ENCODE results near the gene SFTA2. TPM values are rescaled to one million over a fixed set of nuclear protein-coding genes. Genes with fewer than 3 reads are reported as not detected.
A peak's percentile ranks its signal among the peaks of the same experiment; 100 is the strongest.
"Not testable (repeated sequence)": the region's sequence is repeated elsewhere in the genome, so short reads cannot be mapped to it uniquely, and the experiment has no call there.

SFTA2 gene
- polyA plus RNA-seq, 1 donor, result 0.76 TPM

- no peak for DNase-seq
Measured at GRCh38 chr6:30944051-30944450, 12.1 kb upstream of the SFTA2 start.

- DNase-seq, result peak; percentile 81
Measured at GRCh38 chr6:30942338-30943060, 10.5 kb upstream of the SFTA2 start.

DNA sequence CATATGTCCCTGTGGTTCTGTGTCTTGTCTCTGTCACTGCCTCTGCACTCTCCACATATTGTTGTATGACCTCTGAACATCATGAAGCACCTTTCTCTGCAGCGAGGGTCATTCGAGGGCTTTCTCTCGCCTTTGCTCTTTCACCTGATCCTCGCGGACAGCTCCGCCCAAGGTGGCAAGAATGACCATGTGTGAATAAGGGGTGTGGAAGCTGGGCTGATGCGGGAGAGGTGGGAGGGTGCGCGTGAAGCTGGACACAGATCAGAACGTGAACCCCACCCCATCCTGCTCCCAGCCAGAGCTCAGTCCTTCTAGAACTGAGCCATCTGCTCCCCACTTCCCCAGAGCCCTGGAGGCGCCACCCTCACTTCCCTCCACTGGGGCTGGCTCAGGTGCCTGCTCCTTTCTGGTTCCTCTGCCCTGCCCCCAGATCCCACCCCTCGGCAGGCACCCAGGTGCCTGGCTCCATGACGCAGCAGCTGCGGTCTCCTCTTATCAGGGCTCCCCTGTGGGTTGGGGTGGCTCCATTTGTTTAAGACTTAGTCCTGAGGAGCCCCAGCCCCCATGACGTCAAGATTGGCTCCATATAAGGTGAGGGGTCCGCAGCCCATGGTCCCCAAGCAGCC, 8.5 kb upstream of the SFTA2 start, which contains the start of gene MUCL3:
TSS of gene MUCL3 (plus strand) at position 613 of the 626 bp plus-strand sequence. CDS start 27 bp downstream, outside the sequence.
- no peak for DNase-seq

DNA sequence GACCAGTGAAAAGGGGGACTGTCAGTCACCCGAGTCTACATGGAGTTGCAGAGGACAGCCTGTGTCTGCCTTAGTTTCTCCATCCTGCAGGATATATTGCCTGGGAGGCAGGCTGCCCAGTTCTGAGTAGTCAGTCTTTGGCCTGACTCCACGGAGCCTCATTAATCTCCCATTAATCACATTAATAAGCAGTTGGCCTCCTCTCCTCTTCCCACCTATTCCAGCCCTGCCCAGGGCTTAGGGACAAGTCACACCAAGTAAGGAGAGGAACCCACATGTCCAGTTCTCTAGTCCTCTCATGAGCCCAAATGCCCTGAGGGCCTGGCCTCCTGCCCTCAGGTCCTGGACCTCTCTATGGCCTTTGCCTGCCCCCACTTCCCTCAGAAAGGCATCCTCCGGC, 7.5 kb upstream of the SFTA2 start:
- no peak for DNase-seq

DNA sequence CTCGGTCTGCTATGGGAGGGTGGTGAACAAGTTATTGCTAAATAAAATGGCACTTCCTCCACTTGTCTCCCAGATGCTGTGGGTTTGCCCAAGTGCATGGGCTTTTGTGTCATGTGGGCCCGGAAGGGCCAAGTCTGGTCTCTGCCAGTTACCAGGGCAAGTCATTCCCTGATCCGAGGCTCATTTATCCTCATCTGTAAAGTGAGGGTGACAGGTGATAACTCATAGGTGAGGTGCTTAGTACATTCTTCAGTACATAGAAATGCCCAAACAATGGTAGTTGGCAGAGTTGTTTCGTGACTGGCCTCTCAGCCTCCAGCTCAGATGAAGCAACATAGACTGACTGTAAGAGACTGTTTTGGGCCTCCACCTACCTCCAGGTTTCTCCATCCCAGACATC, 6.8 kb upstream of the SFTA2 start:
- DNase-seq, result no peak

GRCh38 chr6:30937265-30937664, 5.3 kb upstream of the SFTA2 start:
- no peak for DNase-seq

DNA sequence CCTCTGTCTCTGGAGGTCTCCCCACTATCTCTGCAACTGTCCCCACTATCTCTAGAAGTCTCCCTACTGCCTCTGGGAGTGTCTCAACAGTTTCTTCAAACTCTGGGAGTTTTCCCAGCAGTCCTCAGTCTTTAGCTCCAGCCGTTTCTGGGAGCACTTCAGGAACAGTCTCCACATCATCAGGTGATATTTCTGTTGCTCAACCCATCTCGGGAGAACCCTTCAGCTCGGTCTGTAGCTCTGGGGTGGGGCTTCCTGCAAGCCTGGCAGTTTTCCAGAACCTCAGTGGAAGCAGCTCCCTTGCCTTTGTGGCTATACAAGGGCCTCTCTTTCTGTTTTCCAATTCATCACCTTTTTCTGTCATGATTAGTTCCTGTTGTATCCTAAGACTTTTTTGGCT, 3.0 kb upstream of the SFTA2 start:
- no peak for DNase-seq

DNA sequence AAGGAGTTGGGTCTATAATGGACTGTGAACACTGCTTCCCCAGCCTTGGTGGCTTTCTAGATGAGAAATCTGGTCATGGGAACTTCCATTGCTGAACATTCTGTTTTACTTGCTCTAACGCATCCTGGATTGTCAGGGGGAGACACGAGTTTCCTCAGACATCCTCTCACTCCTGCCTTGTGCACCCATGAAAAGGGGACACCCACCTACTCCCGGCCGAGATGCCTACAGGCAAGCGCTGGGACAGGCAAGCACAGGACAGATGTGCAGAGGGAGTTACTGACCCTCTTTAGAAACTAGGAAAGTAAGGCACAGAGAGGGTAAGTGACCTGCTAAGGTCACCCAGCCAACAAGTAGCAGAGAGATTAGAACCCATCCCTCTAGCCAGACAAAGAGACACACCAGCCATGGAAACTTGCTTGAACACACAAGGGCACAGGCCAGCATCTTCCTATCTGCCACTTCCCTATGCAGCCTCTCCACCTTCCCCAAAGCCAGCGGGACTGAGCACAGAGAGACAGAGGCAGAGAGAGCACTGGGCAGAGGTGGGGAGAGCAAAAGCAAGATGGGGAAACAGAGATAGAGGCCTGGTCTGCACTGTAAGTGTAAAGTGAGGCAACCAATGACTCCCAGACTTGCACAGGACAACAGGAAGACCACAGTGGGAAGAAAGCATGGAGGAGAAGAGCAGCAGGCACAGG, 845 bp upstream of the SFTA2 start:
- no peak for DNase-seq

GRCh38 chr6:30931272-30931671, 698 bp downstream of the SFTA2 start:
- no peak for DNase-seq

GRCh38 chr6:30930506-30930905, 1.5 kb downstream of the SFTA2 start:
- no peak for DNase-seq

DNA sequence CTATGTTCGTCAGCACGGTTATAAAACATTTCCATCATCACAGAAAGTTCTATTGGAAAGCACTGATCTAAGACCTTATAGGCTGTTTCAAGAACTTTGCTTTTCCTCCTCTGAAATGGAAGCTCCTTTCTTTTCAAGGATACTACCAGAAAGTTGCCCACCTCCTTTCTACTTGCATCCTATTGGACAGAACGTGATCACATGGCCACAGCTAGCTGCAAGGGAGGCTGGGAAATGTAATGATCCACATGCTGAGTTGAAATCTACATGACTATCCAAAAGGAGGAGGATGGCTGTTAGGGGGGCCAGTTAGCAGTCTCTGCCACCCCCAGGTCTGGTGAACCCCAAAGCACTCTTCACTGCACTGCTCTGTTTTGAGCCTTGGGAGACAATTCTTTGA, 3.3 kb downstream of the SFTA2 start:
- DNase-seq, result no peak

DNA sequence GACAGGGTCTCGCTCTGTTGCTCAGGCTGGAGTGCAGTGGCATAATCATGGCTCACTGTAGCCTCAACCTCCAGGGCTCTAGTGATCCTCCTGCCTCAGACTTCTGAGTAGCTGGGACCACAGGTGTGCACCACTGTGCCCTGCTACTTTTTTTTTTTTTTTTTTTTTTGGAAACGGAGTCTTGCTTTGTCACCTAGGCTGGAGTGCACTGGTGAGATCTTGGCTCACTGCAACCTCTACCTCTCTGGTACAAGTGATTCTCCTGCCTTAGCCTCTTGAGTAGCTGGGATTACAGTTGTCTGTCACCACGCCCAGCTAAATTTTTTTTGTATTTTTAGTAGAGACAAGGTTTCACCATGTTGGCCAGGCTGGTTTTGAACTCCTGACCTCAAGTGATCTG, 4.9 kb downstream of the SFTA2 start:
- not testable (repeated sequence) for DNase-seq

DNA sequence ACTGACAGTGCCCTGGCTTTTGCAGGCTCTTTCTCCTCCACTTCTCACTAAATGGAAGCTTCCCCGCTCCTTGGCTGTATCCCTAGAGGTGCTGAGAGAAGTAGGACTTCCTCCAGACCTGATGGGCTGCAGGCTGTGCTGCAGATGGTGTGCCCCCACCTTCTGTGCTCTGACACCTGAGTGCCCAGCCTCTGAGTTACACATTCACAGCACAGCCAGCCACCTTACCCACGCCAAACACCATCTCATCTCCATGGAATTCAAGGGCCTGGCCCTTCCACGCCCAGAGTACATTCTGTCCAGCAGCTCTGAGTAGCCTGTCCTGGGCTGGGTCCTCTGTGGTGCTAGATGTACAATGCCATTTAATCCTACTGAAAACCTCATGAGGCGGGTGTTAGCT, 5.3 kb downstream of the SFTA2 start:
- DNase-seq, result no peak

DNA sequence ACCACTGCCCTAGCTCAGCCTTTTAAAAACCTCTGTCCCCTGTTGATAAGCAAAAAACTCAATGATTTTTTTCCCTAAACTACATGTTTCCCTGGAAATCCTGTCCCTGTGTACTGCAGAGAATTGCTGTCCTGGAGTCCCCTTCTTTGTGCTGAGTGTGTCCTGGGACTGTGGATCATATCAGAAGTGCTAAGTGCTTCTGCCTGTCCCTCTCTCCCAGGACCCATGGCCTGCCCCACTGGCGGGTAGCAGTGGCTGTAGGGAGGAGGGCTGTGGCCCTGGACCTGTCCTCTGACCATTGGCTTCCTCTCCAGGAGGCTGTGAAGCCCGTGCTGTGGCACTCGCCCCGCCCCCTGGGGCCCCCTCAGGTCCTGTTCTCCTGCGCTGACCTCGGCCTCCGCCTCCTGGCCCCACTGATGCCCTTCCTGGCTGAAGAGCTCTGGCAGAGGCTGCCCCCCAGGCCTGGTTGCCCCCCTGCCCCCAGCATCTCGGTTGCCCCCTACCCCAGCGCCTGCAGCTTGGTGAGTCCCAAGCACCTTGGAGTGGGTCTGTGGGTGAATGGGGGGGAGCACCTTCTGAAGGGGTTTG, 7.8 kb downstream of the SFTA2 start:
- not testable (repeated sequence) for DNase-seq

DNA sequence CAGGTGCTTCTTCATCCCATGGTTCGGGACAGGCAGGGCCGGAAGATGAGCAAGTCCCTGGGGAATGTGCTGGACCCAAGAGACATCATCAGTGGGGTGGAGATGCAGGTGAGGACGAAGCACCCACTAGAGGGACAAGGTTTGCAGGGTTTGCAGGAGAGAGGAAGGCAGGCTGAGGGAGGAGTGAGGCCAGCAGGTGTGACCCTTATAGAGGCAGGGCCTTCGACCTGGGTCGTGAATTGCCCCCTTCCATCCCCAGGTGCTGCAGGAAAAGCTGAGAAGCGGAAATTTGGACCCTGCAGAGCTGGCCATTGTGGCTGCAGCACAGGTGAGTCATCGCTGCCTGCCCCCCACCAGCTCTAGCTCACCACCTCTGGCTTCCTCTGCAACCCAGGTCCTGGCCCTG, 9.5 kb downstream of the SFTA2 start:
- no peak for DNase-seq

- DNase-seq, result no peak
Measured at GRCh38 chr6:30918670-30919069, 13.3 kb downstream of the SFTA2 start.

DNA sequence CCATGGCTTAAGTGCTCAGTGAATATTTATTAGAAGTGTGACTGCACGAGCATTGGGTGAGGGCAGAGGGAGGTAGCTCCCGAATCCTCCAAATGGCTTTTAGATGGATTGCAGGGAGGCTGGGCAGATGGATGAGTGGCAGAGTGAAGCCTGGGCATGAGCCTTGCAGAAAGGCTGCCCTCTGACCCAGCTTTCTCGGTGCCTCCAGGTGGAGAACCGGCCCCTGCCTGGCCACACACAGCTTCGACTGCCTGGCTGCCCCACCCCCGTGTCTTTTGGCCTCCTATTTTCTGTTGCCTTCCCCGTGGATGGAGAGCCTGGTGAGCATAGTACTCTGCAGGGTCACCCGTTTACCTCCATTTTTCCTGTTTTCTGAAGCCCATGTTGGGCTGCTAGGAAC, 14.5 kb downstream of the SFTA2 start:
- no peak for DNase-seq

DNA sequence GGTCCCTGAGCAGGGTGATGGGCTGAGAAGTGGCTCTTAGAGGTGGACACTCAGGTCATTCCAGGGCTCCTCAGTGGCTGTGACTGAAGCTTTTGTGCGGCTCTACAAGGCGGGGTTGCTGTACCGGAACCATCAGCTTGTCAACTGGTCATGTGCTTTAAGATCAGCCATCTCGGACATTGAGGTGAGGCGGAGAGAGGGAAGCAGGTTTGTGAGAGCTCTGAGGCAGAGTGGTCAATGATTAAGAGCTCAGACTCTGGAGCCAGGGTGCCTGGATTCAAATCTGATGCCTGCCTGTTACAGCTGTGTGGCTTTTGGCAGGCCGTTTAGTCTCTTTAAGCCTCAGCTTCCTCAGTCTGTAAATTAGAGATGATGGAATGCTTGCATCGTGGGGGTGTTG, 14.9 kb downstream of the SFTA2 start:
- DNase-seq, result no peak

- peak; percentile 85 for DNase-seq
Measured at GRCh38 chr6:30915591-30915946, 16.4 kb downstream of the SFTA2 start.

DNA sequence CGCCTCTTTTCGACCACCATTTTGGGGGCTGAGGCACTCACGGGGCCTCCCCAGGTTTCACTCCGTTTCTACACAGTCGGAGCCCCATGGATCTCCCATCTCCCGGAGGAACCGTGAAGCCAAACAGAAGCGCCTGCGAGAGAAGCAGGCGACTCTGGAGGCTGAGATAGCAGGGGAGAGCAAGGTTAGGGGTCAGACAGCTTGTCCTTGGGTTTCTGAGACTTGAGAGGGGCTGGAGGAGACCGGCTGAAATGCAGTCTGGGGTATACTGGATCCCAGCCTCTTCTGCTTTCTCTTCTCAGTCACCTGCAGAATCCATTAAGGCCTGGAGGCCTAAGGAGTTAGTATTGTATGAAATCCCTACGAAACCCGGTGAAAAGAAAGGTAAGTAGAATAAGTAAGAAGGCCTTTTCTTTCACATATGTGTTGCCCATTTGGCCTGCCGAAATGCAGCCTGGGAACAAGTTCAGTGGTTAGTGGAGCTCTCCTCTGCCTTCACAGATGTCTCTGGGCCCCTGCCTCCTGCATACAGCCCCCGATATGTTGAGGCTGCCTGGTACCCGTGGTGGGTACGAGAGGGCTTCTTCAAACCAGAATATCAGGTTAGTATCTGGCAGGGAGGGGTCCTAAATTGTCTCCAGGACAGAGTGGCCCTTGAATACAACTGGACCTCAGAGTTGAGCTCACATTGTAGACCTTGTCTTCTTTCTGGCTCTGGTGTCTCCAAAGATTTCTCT, 16.9 kb downstream of the SFTA2 start:
- DNase-seq, result no peak

GRCh38 chr6:30914076-30914853, 17.7 kb downstream of the SFTA2 start, which contains the start of gene VARS2:
Gene VARS2, plus strand, starts transcription at chr6:30914238. Its CDS starts 599 bp downstream, at chr6:30914837.
- peak; percentile 95 for DNase-seq
